Measurements from ENCODE around the gene KLHL1. TPM values are rescaled to one million over a fixed set of nuclear protein-coding genes. Genes with fewer than 3 reads are reported as not detected.

Gene KLHL1
- total and polyA plus RNA-seq, 2 donors from 2014 or later, result 0.13 TPM; not detected in 1

- no peak for DNase-seq
- Histone ChIP-seq H3K4me3 (ENCODE audit: low read length in 3 of 3) (no peak overlapping the region), H3K36me3 (ENCODE audit: control insufficient read depth in 2 of 3, insufficient read depth in 3 of 3, low read length in 3 of 3) (no peaks in the 10 kb centered on the region), H3K27me3 (ENCODE audit: control insufficient read depth, insufficient read depth, low read length) (no peaks in the 10 kb centered on the region), H3K9me3 (ENCODE audit: control insufficient read depth in 2 of 3, insufficient read depth in 1 of 3, low read length in 3 of 3) (no peaks in the 10 kb centered on the region), H3K27ac (ENCODE audit: low read depth in 2 of 2, low read length in 2 of 2) (no peak overlapping the region), H3K4me1 (ENCODE audit: control insufficient read depth in 2 of 3, insufficient read depth in 2 of 3, low read depth in 1 of 3, low read length in 3 of 3) (no peaks in the 10 kb centered on the region), H3K9ac (ENCODE audit: low read length in 3 of 3) (no peak overlapping the region)
- TF ChIP-seq CTCF (IDR thresholded peaks at IDR 0.05; ENCODE audit: borderline replicate concordance, extremely low read depth, insufficient read depth), result no peak
- intact Hi-C loops (cut with DNase I), result no loop called here
- FAIRE-seq, result no peak
Observed at GRCh38 chr13:69879936-69880335, 228.3 kb downstream of the KLHL1 start.

- TF ChIP-seq CTCF (IDR thresholded peaks at IDR 0.05; ENCODE audit: borderline replicate concordance, extremely low read depth, insufficient read depth), result no peak
- Histone ChIP-seq H3K36me3 (ENCODE audit: control insufficient read depth in 2 of 3, insufficient read depth in 3 of 3, low read length in 3 of 3) (no peaks in the 10 kb centered on the region), H3K27ac (ENCODE audit: low read depth in 2 of 2, low read length in 2 of 2) (no peak overlapping the region), H3K9ac (ENCODE audit: low read length in 3 of 3) (no peak overlapping the region), H3K9me3 (ENCODE audit: control insufficient read depth in 2 of 3, insufficient read depth in 1 of 3, low read length in 3 of 3) (no peaks in the 10 kb centered on the region), H3K4me1 (ENCODE audit: control insufficient read depth in 2 of 3, insufficient read depth in 2 of 3, low read depth in 1 of 3, low read length in 3 of 3) (no peaks in the 10 kb centered on the region), H3K27me3 (ENCODE audit: control insufficient read depth, insufficient read depth, low read length) (no peaks in the 10 kb centered on the region), H3K4me3 (ENCODE audit: low read length in 3 of 3) (no peak overlapping the region)
- DNase-seq (no peak), FAIRE-seq (no peak)
- intact Hi-C loops (cut with DNase I), result no loop called here
Observed at GRCh38 chr13:69872321-69873047, 235.8 kb downstream of the KLHL1 start.

- DNase-seq (no peak), FAIRE-seq (no peak)
- H3K27ac ChIP-seq (ENCODE audit: low read depth in 2 of 2, low read length in 2 of 2), result no peak overlapping the region
- H3K4me1 ChIP-seq (ENCODE audit: control insufficient read depth in 2 of 3, insufficient read depth in 2 of 3, low read depth in 1 of 3, low read length in 3 of 3), result no peaks in the 10 kb centered on the region
- no peak overlapping the region for H3K4me3 ChIP-seq (ENCODE audit: low read length in 3 of 3)
- no peaks in the 10 kb centered on the region for H3K36me3 ChIP-seq (ENCODE audit: control insufficient read depth in 2 of 3, insufficient read depth in 3 of 3, low read length in 3 of 3)
- H3K9ac ChIP-seq (ENCODE audit: low read length in 3 of 3), result no peak overlapping the region
- no peak for TF ChIP-seq CTCF (IDR thresholded peaks at IDR 0.05; ENCODE audit: borderline replicate concordance, extremely low read depth, insufficient read depth)
- no peaks in the 10 kb centered on the region for H3K9me3 ChIP-seq (ENCODE audit: control insufficient read depth in 2 of 3, insufficient read depth in 1 of 3, low read length in 3 of 3)
- intact Hi-C loops (cut with DNase I), result no loop called here
- no peaks in the 10 kb centered on the region for H3K27me3 ChIP-seq (ENCODE audit: control insufficient read depth, insufficient read depth, low read length)
Observed at GRCh38 chr13:69866555-69866954, 241.7 kb downstream of the KLHL1 start.
